Loucy (cell line): ENCODE measurements around the gene P2RX1.

Source experiments
- EZH2phosphoT487 ChIP-seq: fragments of 200-600 bp; IDR thresholded peaks from 2 replicates; pipeline ENCODE4 v1.6.1; 2018; ENCODE audit warnings: antibody characterized with exemption, mild to moderate bottlenecking, moderate library complexity, borderline replicate concordance
- TF ChIP-seq, protein P1 (sequence below): fragments of 200-600 bp; sonication (generic); conservative IDR thresholded peaks from 2 replicates; pipeline ENCODE4 v1.5.1; 2014; ENCODE audit warnings: mild to moderate bottlenecking, antibody characterized with exemption, low read length

GRCh38 chr17:3888343-3889171, 27.7 kb downstream of the P2RX1 start:
- TF ChIP-seq, protein P1, sequence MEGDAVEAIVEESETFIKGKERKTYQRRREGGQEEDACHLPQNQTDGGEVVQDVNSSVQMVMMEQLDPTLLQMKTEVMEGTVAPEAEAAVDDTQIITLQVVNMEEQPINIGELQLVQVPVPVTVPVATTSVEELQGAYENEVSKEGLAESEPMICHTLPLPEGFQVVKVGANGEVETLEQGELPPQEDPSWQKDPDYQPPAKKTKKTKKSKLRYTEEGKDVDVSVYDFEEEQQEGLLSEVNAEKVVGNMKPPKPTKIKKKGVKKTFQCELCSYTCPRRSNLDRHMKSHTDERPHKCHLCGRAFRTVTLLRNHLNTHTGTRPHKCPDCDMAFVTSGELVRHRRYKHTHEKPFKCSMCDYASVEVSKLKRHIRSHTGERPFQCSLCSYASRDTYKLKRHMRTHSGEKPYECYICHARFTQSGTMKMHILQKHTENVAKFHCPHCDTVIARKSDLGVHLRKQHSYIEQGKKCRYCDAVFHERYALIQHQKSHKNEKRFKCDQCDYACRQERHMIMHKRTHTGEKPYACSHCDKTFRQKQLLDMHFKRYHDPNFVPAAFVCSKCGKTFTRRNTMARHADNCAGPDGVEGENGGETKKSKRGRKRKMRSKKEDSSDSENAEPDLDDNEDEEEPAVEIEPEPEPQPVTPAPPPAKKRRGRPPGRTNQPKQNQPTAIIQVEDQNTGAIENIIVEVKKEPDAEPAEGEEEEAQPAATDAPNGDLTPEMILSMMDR, result no peak
- TF ChIP-seq EZH2phosphoT487, result no peak
